ENCODE measurements around the gene KRTAP26-1.

DNA sequence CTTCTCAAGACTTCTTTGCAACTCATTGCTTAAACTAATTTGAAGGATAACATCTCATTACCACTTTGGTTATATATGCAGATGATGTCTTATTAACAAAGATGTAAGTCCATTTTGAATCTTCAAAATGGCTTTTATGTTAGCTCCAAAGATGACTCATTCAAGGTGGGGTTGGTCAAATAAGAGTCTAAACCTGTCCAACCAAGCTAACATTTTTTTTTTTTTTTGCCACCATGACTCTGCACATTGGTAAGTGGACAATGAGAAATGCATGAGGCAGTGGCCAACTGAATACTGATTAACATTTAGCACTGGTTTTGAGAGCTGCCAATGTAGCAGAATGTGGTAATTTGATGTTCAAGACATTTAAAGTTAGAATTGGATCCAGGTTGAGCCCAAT lies 17.7 kb upstream of the KRTAP26-1 start:
- TF ChIP-seq, protein P1, sequence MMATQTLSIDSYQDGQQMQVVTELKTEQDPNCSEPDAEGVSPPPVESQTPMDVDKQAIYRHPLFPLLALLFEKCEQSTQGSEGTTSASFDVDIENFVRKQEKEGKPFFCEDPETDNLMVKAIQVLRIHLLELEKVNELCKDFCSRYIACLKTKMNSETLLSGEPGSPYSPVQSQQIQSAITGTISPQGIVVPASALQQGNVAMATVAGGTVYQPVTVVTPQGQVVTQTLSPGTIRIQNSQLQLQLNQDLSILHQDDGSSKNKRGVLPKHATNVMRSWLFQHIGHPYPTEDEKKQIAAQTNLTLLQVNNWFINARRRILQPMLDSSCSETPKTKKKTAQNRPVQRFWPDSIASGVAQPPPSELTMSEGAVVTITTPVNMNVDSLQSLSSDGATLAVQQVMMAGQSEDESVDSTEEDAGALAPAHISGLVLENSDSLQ (IDR thresholded peaks at IDR 0.05): no peak
- TF ChIP-seq SP1 (IDR thresholded peaks at IDR 0.05): no peak
- TF ChIP-seq ZNF384 (IDR thresholded peaks at IDR 0.05): no peak
- no peak for TF ChIP-seq FOXK2 (IDR thresholded peaks at IDR 0.05)
- no peak for TF ChIP-seq L3MBTL2 (conservative IDR thresholded peaks at IDR 0.05)
- TF ChIP-seq BHLHE40 (IDR thresholded peaks at IDR 0.05; ENCODE audit: borderline replicate concordance): no peak
- TF ChIP-seq ELF4 (IDR thresholded peaks at IDR 0.05): no peak
- no peak for TF ChIP-seq FOXA1 (IDR thresholded peaks at IDR 0.05)
- TF ChIP-seq FOXM1 (IDR thresholded peaks at IDR 0.05; ENCODE audit: borderline replicate concordance): no peak
- no peak for TF ChIP-seq HDGF (IDR thresholded peaks at IDR 0.05; ENCODE audit: borderline replicate concordance)
- no peak for TF ChIP-seq SUZ12 (IDR thresholded peaks at IDR 0.05)
- TF ChIP-seq CTBP1 (IDR thresholded peaks at IDR 0.05; ENCODE audit: borderline replicate concordance): no peak
- no peak for TF ChIP-seq NFRKB (IDR thresholded peaks at IDR 0.05)

Data from HEK293T (cell line).